IMR-90 (cell line): ENCODE data around the gene MOB2. TPM values are rescaled to one million over a fixed set of nuclear protein-coding genes. Genes with fewer than 3 reads are reported as not detected.

ENCODE experiments used
- ATAC-seq: fragments of 200-7000 bp; cut with Tn5 transposase; 2 replicates; pipeline ENCODE4 v1.9.1; 2020; ENCODE audit warnings: low read depth, mild to moderate bottlenecking, moderate library complexity
- BruUV-seq: library from RNA; stranded (reverse); fragments of 400-500 nt; replicated peaks from 2 replicates; lab custom pipeline; 2021; lab: Mats Ljungman, UMichigan
- CTCF ChIA-PET: fragments of 300-600 bp; formaldehyde crosslinking; extraction: SDS; loops from one replicate; lab custom pipeline; 2021; ENCODE audit warnings: antibody characterized with exemption; lab: Yijun Ruan, JAX
- POLR2A ChIA-PET: fragments of 300-600 bp; sonication (Branson Sonifier 250); formaldehyde crosslinking; loops from one replicate; lab custom pipeline; 2022; ENCODE audit warnings: antibody characterized with exemption; ENCODE audit not compliant: unreplicated experiment; lab: Charles Lee
- DNase-seq: peaks from one replicate; pipeline ENCODE4 v3.0.0; 2013
- H2AFZ ChIP-seq: replicated peaks from 2 replicates; pipeline ENCODE3; 2013; ENCODE audit warnings: low read length, mild to moderate bottlenecking; ENCODE audit not compliant: poor library complexity
- H2AK5ac ChIP-seq: 2 replicates; pipeline ENCODE4 v1.6.1; 2013; ENCODE audit warnings: low read depth, low read length, inconsistent platforms
- H2AK9ac ChIP-seq: replicated peaks from 2 replicates; pipeline ENCODE3; 2013; ENCODE audit warnings: mild to moderate bottlenecking, low read depth, low read length, moderate library complexity; ENCODE audit not compliant: poor library complexity
- H2BK120ac ChIP-seq: 2 replicates; pipeline ENCODE4 v1.6.1; 2013; ENCODE audit warnings: low read depth, low read length, inconsistent platforms
- H2BK15ac ChIP-seq: 3 replicates; pipeline ENCODE4 v1.6.1; 2013; ENCODE audit warnings: low read depth, low read length, inconsistent platforms
- H2BK20ac ChIP-seq: 2 replicates; pipeline ENCODE4 v1.6.1; 2013; ENCODE audit warnings: low read depth, mild to moderate bottlenecking, inconsistent platforms, low read length, moderate library complexity
- H2BK5ac ChIP-seq: 2 replicates; pipeline ENCODE4 v1.6.1; 2013; ENCODE audit warnings: mild to moderate bottlenecking, low read depth, low read length, inconsistent platforms; ENCODE audit not compliant: poor library complexity, severe bottlenecking
- H3K14ac ChIP-seq: replicated peaks from 2 replicates; pipeline ENCODE4 v1.6.1; 2013; ENCODE audit warnings: low read depth, low read length, inconsistent platforms
- H3K18ac ChIP-seq: 2 replicates; pipeline ENCODE4 v1.6.1; 2013; ENCODE audit warnings: low read depth, low read length, control low read depth
- H3K23ac ChIP-seq: 2 replicates; pipeline ENCODE4 v1.6.1; 2013; ENCODE audit warnings: low read depth, low read length, inconsistent platforms
- H3K27ac ChIP-seq: 2 replicates; pipeline ENCODE4 v1.5.1; 2013; ENCODE audit warnings: mild to moderate bottlenecking, control low read depth, low read length; ENCODE audit not compliant: insufficient read depth
- H3K27me3 ChIP-seq: 2 replicates; pipeline ENCODE4 v1.6.1; 2013; ENCODE audit warnings: low read length; ENCODE audit not compliant: control insufficient read depth, insufficient read depth
- H3K36me3 ChIP-seq: 2 replicates; pipeline ENCODE4 v1.6.1; 2013; ENCODE audit warnings: low read length, mixed read lengths; ENCODE audit not compliant: control insufficient read depth, insufficient read depth
- H3K4ac ChIP-seq: 2 replicates; pipeline ENCODE4 v1.6.1; 2013; ENCODE audit warnings: low read depth, low read length, inconsistent platforms
- H3K4me1 ChIP-seq: 2 replicates; pipeline ENCODE4 v1.6.1; 2013; ENCODE audit warnings: low read length, mixed read lengths; ENCODE audit not compliant: control insufficient read depth, insufficient read depth
- H3K4me2 ChIP-seq: 2 replicates; pipeline ENCODE4 v1.6.1; 2013; ENCODE audit warnings: low read depth, mild to moderate bottlenecking, control low read depth, low read length, moderate library complexity
- H3K4me3 ChIP-seq: 2 replicates; pipeline ENCODE4 v1.5.1; 2013; ENCODE audit warnings: low read depth, mild to moderate bottlenecking, control low read depth, low read length, moderate library complexity; ENCODE audit not compliant: insufficient read depth
- H3K56ac ChIP-seq: 2 replicates; pipeline ENCODE4 v1.6.1; 2013; ENCODE audit warnings: low read length, inconsistent platforms; ENCODE audit not compliant: insufficient read depth; ENCODE audit errors: extremely low read depth
- H3K79me1 ChIP-seq, 2 experiments: 2 replicates each; pipeline ENCODE4 v1.6.1; 2013; ENCODE audit warnings: low read length in 2 of 2, inconsistent platforms in 1 of 2, low read depth in 1 of 2
- H3K9ac ChIP-seq: 2 replicates; pipeline ENCODE4 v1.6.1; 2013; ENCODE audit warnings: low read depth, low read length, control low read depth
- H3K9me1 ChIP-seq: 2 replicates; pipeline ENCODE4 v1.6.1; 2013; ENCODE audit warnings: low read length, inconsistent platforms; ENCODE audit not compliant: insufficient read depth
- H3K9me3 ChIP-seq: 2 replicates; pipeline ENCODE4 v1.6.1; 2013; ENCODE audit warnings: low read length; ENCODE audit not compliant: control insufficient read depth, insufficient read depth
- H4K20me1 ChIP-seq: 2 replicates; pipeline ENCODE4 v1.6.1; 2013; ENCODE audit warnings: low read length, inconsistent platforms; ENCODE audit not compliant: insufficient read depth
- H4K5ac ChIP-seq: 2 replicates; pipeline ENCODE4 v1.6.1; 2013; ENCODE audit warnings: mild to moderate bottlenecking, low read depth, low read length, control low read depth
- H4K8ac ChIP-seq, 2 experiments: 2 replicates each; pipeline ENCODE4 v1.6.1; 2013; ENCODE audit warnings: low read depth in 2 of 2, low read length in 2 of 2, control low read depth in 1 of 2, inconsistent platforms in 1 of 2
- H4K91ac ChIP-seq: 2 replicates; pipeline ENCODE4 v1.6.1; 2013; ENCODE audit warnings: low read depth, low read length, inconsistent platforms; ENCODE audit not compliant: insufficient read depth
- FOS ChIP-seq: fragments of 150-350 bp; IDR thresholded peaks from 2 replicates; pipeline ENCODE4 v1.6.1; 2016; ENCODE audit warnings: low read depth, low read length
- MAZ ChIP-seq: IDR thresholded peaks from 2 replicates; pipeline ENCODE4 v1.6.1; 2012; ENCODE audit warnings: low read depth, mild to moderate bottlenecking, low read length, improper control_type of control experiment, moderate library complexity, borderline replicate concordance
- NFE2L2 ChIP-seq: fragments of 150-350 bp; IDR thresholded peaks from 2 replicates; pipeline ENCODE4 v1.6.1; 2016; ENCODE audit warnings: low read depth, mild to moderate bottlenecking, low read length
- POLR2A ChIP-seq: IDR thresholded peaks from 2 replicates; pipeline ENCODE4 v1.6.1; 2012; ENCODE audit warnings: mild to moderate bottlenecking, low read depth, low read length
- SMC3 ChIP-seq: fragments of 150-350 bp; IDR thresholded peaks from 2 replicates; pipeline ENCODE4 v1.6.1; 2016; ENCODE audit warnings: low read depth, mild to moderate bottlenecking, antibody characterized with exemption, low read length, moderate library complexity
- WGBS, 2 experiments: methylation state at CpG; one replicate each; pipeline versions ENCODE4 v1.1.5 to v1.1.7; 2013; ENCODE audit warnings: missing lambda C conversion rate in 2 of 2; ENCODE audit not compliant: insufficient read length in 1 of 2; ENCODE audit errors: extremely low coverage in 2 of 2; 5-methylcytosine and 5-hydroxymethylcytosine counted together
- dilution Hi-C: fragments of 300-500 bp; cut with HindIII; formaldehyde crosslinking; loops from one replicate; pipeline ENCODE4 v1.14.3; 2018; ENCODE audit warnings: low sequenced_read_pairs; ENCODE audit not compliant: unreplicated experiment
- in situ Hi-C: fragments of 300-500 bp; cut with MboI; formaldehyde crosslinking; loops from 3 replicates; pipeline ENCODE4 v1.14.3; 2019; ENCODE audit warnings: low sequenced_read_pairs, inconsistent platforms, mixed read lengths
- intact Hi-C: fragments of 100-400 bp; cut with micrococcal nuclease; formaldehyde crosslinking; loops from 2 replicates; pipeline ENCODE4 v1.10.0; 2022
- polyA plus RNA-seq, 3 experiments: library from polyadenylated mRNA; depleted of rRNA; stranded (reverse); fragments of >200 nt; gene quantifications; 2 replicates each; pipeline ENCODE4 v1.2.3, GENCODE V29; 2012; ENCODE audit warnings: low replicate concordance in 1 of 3
- total RNA-seq: library from RNA; depleted of rRNA; stranded (reverse); fragments of >200 nt; gene quantifications from 2 replicates; pipeline ENCODE4 v1.2.3, GENCODE V29; 2012

The MOB2 gene
- total and polyA plus RNA-seq, 2 of the 4 experiments (the other 2 are of a cell fraction), result 23.7 to 36.2 TPM

- WGBS, 2 experiments, result 64% methylated on average over 4 of the region's 29 CpGs; no CpG with 5 or more reads in 1 of the 2 experiments
These were observed 36.2 kb downstream of the MOB2 start for GRCh38 chr11:1450344-1450875.

More at GRCh38 chr11:1450344-1450875, 36.2 kb downstream of the MOB2 start:
- Histone ChIP-seq H2BK5ac (no peak overlapping the region), H4K91ac (no peak overlapping the region), H4K5ac (no peak overlapping the region), H3K9ac (no peak overlapping the region), H4K8ac (no peak overlapping the region), H3K4me1 (no peaks in the 10 kb centered on the region), H3K4ac (no peak overlapping the region), H2AK5ac (no peak overlapping the region), H2AK9ac (no peak overlapping the region), H3K79me1 (no peaks in the 10 kb centered on the region), H3K36me3 (no peaks in the 10 kb centered on the region), H4K20me1 (no peaks in the 10 kb centered on the region; the same call in none of the 2 replicates), H3K23ac (no peak overlapping the region), H3K18ac (no peak overlapping the region), H3K4me3 (no peak overlapping the region), H3K9me1 (no peaks in the 10 kb centered on the region), H3K9me3 (no peaks in the 10 kb centered on the region), H3K56ac (no peak overlapping the region), H2BK120ac (no peak overlapping the region), H3K14ac (no peak overlapping the region), H2BK15ac (no peak overlapping the region), H3K27me3 (peaks cover 2% of the 10 kb centered on the region; the same call in 1 of the 2 replicates), H3K27ac (no peak overlapping the region), H2BK20ac (no peak overlapping the region), H3K4me2 (no peak overlapping the region), H2AFZ (no peak overlapping the region)
- no peak for ATAC-seq
- ChIA-PET POLR2A (no interaction called here), CTCF (no interaction called here)
- in situ Hi-C loops, result no loop called here
- no peak for DNase-seq
- no peak for TF ChIP-seq NFE2L2
- no peak for TF ChIP-seq MAZ
- TF ChIP-seq POLR2A, result no peak
- TF ChIP-seq FOS, result no peak
- TF ChIP-seq SMC3, result no peak
- BruUV-seq, result no TSS peak
- dilution Hi-C loops, result no loop called here
- intact Hi-C loops, result no loop called here
